ENCODE results near the gene NEURL1B. TPM values are rescaled to one million over a fixed set of nuclear protein-coding genes. Genes with fewer than 3 reads are reported as not detected.

The NEURL1B gene
- polyA plus RNA-seq, 1 donor (not counting 4 experiments of a cell fraction or from before 2014, with no cell fraction given): 0.43 TPM

GRCh38 chr5:172597755-172598155 is 43.3 kb upstream of the NEURL1B start:
- Histone ChIP-seq H3K9ac (ENCODE audit: control insufficient read depth, extremely low read depth, insufficient read depth, low read length) (no peak overlapping the region), H3K79me2 (ENCODE audit: control insufficient read depth, insufficient read depth, low read length) (no peaks in the 10 kb centered on the region), H3K36me3 (ENCODE audit: control insufficient read depth in 2 of 2, extremely low read depth in 1 of 2, insufficient read depth in 2 of 2, low read length in 2 of 2) (no peaks in the 10 kb centered on the region), H3K4me2 (ENCODE audit: control insufficient read depth, extremely low read depth, insufficient read depth, low read depth, low read length) (no peak overlapping the region), H3K27me3 (ENCODE audit: control insufficient read depth, extremely low read depth, insufficient read depth, low read length) (peaks cover 17% of the 10 kb centered on the region), H4K20me1 (ENCODE audit: control insufficient read depth, extremely low read depth, insufficient read depth, low read length) (no peaks in the 10 kb centered on the region), H3K9me3 (ENCODE audit: control insufficient read depth, low read depth, low read length) (no peaks in the 10 kb centered on the region), H3K4me1 (ENCODE audit: control insufficient read depth, extremely low read depth, insufficient read depth, low read length) (no peaks in the 10 kb centered on the region), H3K9me1 (ENCODE audit: control insufficient read depth, extremely low read depth, insufficient read depth, low read length) (no peaks in the 10 kb centered on the region), H3K27ac (ENCODE audit: control insufficient read depth, insufficient read depth, low read length) (no peak overlapping the region), H2AFZ (ENCODE audit: control insufficient read depth, low read length) (no peak overlapping the region), H3K4me3 (ENCODE audit: control insufficient read depth in 2 of 3, extremely low read depth in 1 of 3, insufficient read depth in 2 of 3, low read depth in 1 of 3, low read length in 3 of 3) (no peak overlapping the region)
- no peak for TF ChIP-seq CTCF (optimal IDR thresholded peaks at IDR 0.05 in 1 of 3, IDR thresholded peaks at IDR 0.05 in 1 of 3, conservative IDR thresholded peaks at IDR 0.05 in 1 of 3; ENCODE audit: extremely low read depth in 1 of 3, insufficient read depth in 2 of 3, low read length in 3 of 3)
- TF ChIP-seq EZH2 (IDR thresholded peaks at IDR 0.05; ENCODE audit: low read length): no peak
- dilution Hi-C loops (cut with MboI; ENCODE audit: extremely low pct_ligation_motif_present, low sequenced_read_pairs): no loop called here
- FAIRE-seq (no peak), DNase-seq (ENCODE audit: low read depth, low spot score) (no peak)

- TF ChIP-seq CTCF (optimal IDR thresholded peaks at IDR 0.05 in 1 of 3, IDR thresholded peaks at IDR 0.05 in 1 of 3, conservative IDR thresholded peaks at IDR 0.05 in 1 of 3; ENCODE audit: extremely low read depth in 1 of 3, insufficient read depth in 2 of 3, low read length in 3 of 3) (no peak), EZH2 (IDR thresholded peaks at IDR 0.05; ENCODE audit: low read length) (no peak)
- peaks cover 13% of the 10 kb centered on the region for H3K27me3 ChIP-seq (ENCODE audit: control insufficient read depth, extremely low read depth, insufficient read depth, low read length)
- dilution Hi-C loops (cut with MboI; ENCODE audit: extremely low pct_ligation_motif_present, low sequenced_read_pairs): no loop called here
- H3K79me2 ChIP-seq (ENCODE audit: control insufficient read depth, insufficient read depth, low read length): no peaks in the 10 kb centered on the region
- H3K9me1 ChIP-seq (ENCODE audit: control insufficient read depth, extremely low read depth, insufficient read depth, low read length): no peaks in the 10 kb centered on the region
- FAIRE-seq (no peak), DNase-seq (ENCODE audit: low read depth, low spot score) (no peak)
- H3K4me3 ChIP-seq (ENCODE audit: control insufficient read depth in 2 of 3, extremely low read depth in 1 of 3, insufficient read depth in 2 of 3, low read depth in 1 of 3, low read length in 3 of 3): no peak overlapping the region
- no peak overlapping the region for H3K9ac ChIP-seq (ENCODE audit: control insufficient read depth, extremely low read depth, insufficient read depth, low read length)
- H3K4me2 ChIP-seq (ENCODE audit: control insufficient read depth, extremely low read depth, insufficient read depth, low read depth, low read length): no peak overlapping the region
- H3K9me3 ChIP-seq (ENCODE audit: control insufficient read depth, low read depth, low read length): no peaks in the 10 kb centered on the region
- H3K4me1 ChIP-seq (ENCODE audit: control insufficient read depth, extremely low read depth, insufficient read depth, low read length): no peaks in the 10 kb centered on the region
- no peaks in the 10 kb centered on the region for H4K20me1 ChIP-seq (ENCODE audit: control insufficient read depth, extremely low read depth, insufficient read depth, low read length)
- no peaks in the 10 kb centered on the region for H3K36me3 ChIP-seq (ENCODE audit: control insufficient read depth in 2 of 2, extremely low read depth in 1 of 2, insufficient read depth in 2 of 2, low read length in 2 of 2)
- no peak overlapping the region for H2AFZ ChIP-seq (ENCODE audit: control insufficient read depth, low read length)
- H3K27ac ChIP-seq (ENCODE audit: control insufficient read depth, insufficient read depth, low read length): no peak overlapping the region
Measured at GRCh38 chr5:172598251-172599203, 42.5 kb upstream of the NEURL1B start.

Data from keratinocyte (primary cell).